Measurements from ENCODE around the gene JCHAIN.

Gene JCHAIN

GRCh38 chr4:70608324-70608723 is 58.0 kb downstream of the JCHAIN start:
- no peaks in the 10 kb centered on the region for H3K27me3 ChIP-seq (ENCODE audit: insufficient read depth, low read length, poor library complexity, severe bottlenecking)
- no peak overlapping the region for H3K4me3 ChIP-seq (ENCODE audit: low read length, poor library complexity, severe bottlenecking)
- no peak overlapping the region for H2AFZ ChIP-seq (ENCODE audit: low read length)
- H3K9ac ChIP-seq (ENCODE audit: low read depth, low read length, poor library complexity, severe bottlenecking), result no peak overlapping the region
- H3K36me3 ChIP-seq (ENCODE audit: insufficient read depth, low read length), result no peaks in the 10 kb centered on the region
- TF ChIP-seq EZH2phosphoT487 (IDR thresholded peaks at IDR 0.05; ENCODE audit: borderline replicate concordance), result no peak
- TF ChIP-seq CTCF (conservative IDR thresholded peaks at IDR 0.05; ENCODE audit: low read length), result no peak
- H3K9me2 ChIP-seq (replicated peaks; ENCODE audit: low read depth, low read length), result no peaks in the 10 kb centered on the region
- no peaks in the 10 kb centered on the region for H3K4me1 ChIP-seq (ENCODE audit: insufficient read depth, low read length, poor library complexity, severe bottlenecking)
- H3K4me2 ChIP-seq (ENCODE audit: low read depth, low read length, poor library complexity, severe bottlenecking), result no peak overlapping the region
- H3F3A ChIP-seq (ENCODE audit: low read depth), result no peaks in the 10 kb centered on the region
- no peaks in the 10 kb centered on the region for H4K20me1 ChIP-seq (ENCODE audit: insufficient read depth, low read length, poor library complexity, severe bottlenecking)
- H3K79me2 ChIP-seq (ENCODE audit: insufficient read depth, low read length), result no peaks in the 10 kb centered on the region
- H3K9me3 ChIP-seq (ENCODE audit: insufficient read depth, low read depth, low read length), result no peaks in the 10 kb centered on the region

- Histone ChIP-seq H3K9me3 (ENCODE audit: insufficient read depth, low read depth, low read length) (no peaks in the 10 kb centered on the region), H3F3A (ENCODE audit: low read depth) (no peaks in the 10 kb centered on the region), H3K9ac (ENCODE audit: low read depth, low read length, poor library complexity, severe bottlenecking) (no peak overlapping the region), H3K27me3 (ENCODE audit: insufficient read depth, low read length, poor library complexity, severe bottlenecking) (no peaks in the 10 kb centered on the region), H3K4me1 (ENCODE audit: insufficient read depth, low read length, poor library complexity, severe bottlenecking) (no peaks in the 10 kb centered on the region), H3K79me2 (ENCODE audit: insufficient read depth, low read length) (no peaks in the 10 kb centered on the region), H4K20me1 (ENCODE audit: insufficient read depth, low read length, poor library complexity, severe bottlenecking) (no peaks in the 10 kb centered on the region), H2AFZ (ENCODE audit: low read length) (no peak overlapping the region), H3K4me3 (ENCODE audit: low read length, poor library complexity, severe bottlenecking) (no peak overlapping the region), H3K36me3 (ENCODE audit: insufficient read depth, low read length) (no peaks in the 10 kb centered on the region), H3K9me2 (replicated peaks; ENCODE audit: low read depth, low read length) (no peaks in the 10 kb centered on the region), H3K4me2 (ENCODE audit: low read depth, low read length, poor library complexity, severe bottlenecking) (no peak overlapping the region)
- TF ChIP-seq EZH2phosphoT487 (IDR thresholded peaks at IDR 0.05; ENCODE audit: borderline replicate concordance) (no peak), CTCF (conservative IDR thresholded peaks at IDR 0.05; ENCODE audit: low read length) (no peak)
Observed at GRCh38 chr4:70607334-70607853, 58.9 kb downstream of the JCHAIN start.

GRCh38 chr4:70606459-70606858 is 59.8 kb downstream of the JCHAIN start:
- no peaks in the 10 kb centered on the region for H3K9me2 ChIP-seq (replicated peaks; ENCODE audit: low read depth, low read length)
- H3K36me3 ChIP-seq (ENCODE audit: insufficient read depth, low read length), result no peaks in the 10 kb centered on the region
- no peaks in the 10 kb centered on the region for H4K20me1 ChIP-seq (ENCODE audit: insufficient read depth, low read length, poor library complexity, severe bottlenecking)
- no peak overlapping the region for H3K9ac ChIP-seq (ENCODE audit: low read depth, low read length, poor library complexity, severe bottlenecking)
- H3F3A ChIP-seq (ENCODE audit: low read depth), result no peaks in the 10 kb centered on the region
- H3K4me3 ChIP-seq (ENCODE audit: low read length, poor library complexity, severe bottlenecking), result no peak overlapping the region
- no peaks in the 10 kb centered on the region for H3K27me3 ChIP-seq (ENCODE audit: insufficient read depth, low read length, poor library complexity, severe bottlenecking)
- H3K4me2 ChIP-seq (ENCODE audit: low read depth, low read length, poor library complexity, severe bottlenecking), result no peak overlapping the region
- H3K4me1 ChIP-seq (ENCODE audit: insufficient read depth, low read length, poor library complexity, severe bottlenecking), result no peaks in the 10 kb centered on the region
- no peak overlapping the region for H2AFZ ChIP-seq (ENCODE audit: low read length)
- H3K79me2 ChIP-seq (ENCODE audit: insufficient read depth, low read length), result no peaks in the 10 kb centered on the region
- TF ChIP-seq EZH2phosphoT487 (IDR thresholded peaks at IDR 0.05; ENCODE audit: borderline replicate concordance) (no peak), CTCF (conservative IDR thresholded peaks at IDR 0.05; ENCODE audit: low read length) (no peak)
- no peaks in the 10 kb centered on the region for H3K9me3 ChIP-seq (ENCODE audit: insufficient read depth, low read depth, low read length)
